Skin epidermis (tissue), 12 donors: ENCODE data around the gene STARD6.

ENCODE experiments used
- H3K27ac ChIP-seq, 21 experiments: fragments of 200-600 bp; sonication (generic) in 11 of 21; one replicate each; pipeline ENCODE4 v1.5.0; 2020; ENCODE audit warnings: mild to moderate bottlenecking in 3 of 21, inconsistent platforms in 2 of 21, moderate library complexity in 2 of 21
- H3K4me3 ChIP-seq, 7 experiments: fragments of 200-600 bp; sonication (generic) in 2 of 7; one replicate each; pipeline ENCODE4 v1.5.0; 2020; ENCODE audit warnings: inconsistent platforms in 2 of 7, mild to moderate bottlenecking in 2 of 7, moderate library complexity in 1 of 7

The STARD6 gene

DNA sequence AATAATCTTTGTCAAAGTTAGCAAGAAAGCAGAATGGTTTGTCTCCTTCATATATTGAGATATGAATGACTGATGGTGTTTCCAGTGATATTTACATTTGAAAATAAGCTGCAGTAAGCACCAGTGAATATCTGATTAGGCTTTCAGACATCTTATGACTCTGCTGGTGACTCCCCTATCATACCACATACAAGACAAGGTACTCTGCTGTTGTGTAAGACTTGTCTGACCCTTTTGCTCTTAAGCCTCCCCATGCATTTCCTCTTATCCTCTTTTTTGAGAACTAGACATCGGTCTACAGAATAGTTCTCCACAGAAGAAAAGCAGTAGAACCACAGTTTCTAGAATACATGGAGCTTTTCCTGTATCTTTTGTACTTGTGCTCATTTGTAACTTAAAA lies 79.0 kb downstream of the STARD6 start:
- Histone ChIP-seq H3K4me3 (no peak overlapping the region), H3K27ac (no peak overlapping the region)

DNA sequence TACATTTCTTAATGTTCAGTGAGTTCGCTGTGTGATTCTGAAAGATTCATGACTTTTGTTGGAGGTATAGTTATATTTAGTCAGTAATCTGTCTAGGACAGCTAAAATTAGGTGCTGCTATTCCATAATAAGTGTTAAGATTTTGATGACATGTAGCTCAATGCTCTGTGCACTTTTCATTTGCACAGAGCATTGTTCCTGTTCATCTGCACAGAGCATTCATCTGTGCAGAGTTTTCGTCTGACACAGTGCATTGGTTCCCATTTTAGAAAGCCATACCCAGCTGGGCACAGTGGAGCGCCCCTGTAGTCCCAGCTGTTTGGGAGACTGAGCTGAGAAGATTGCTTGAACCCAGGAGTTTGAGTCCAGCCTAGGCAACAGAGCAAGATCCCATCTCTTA lies 79.8 kb downstream of the STARD6 start:
- Histone ChIP-seq H3K27ac (no peak overlapping the region), H3K4me3 (no peak overlapping the region)
